Daoy (cell line): ENCODE measurements around the gene SLC29A2. TPM values are rescaled to one million over a fixed set of nuclear protein-coding genes. Genes with fewer than 3 reads are reported as not detected.
A peak's percentile ranks its signal among the peaks of the same experiment; 100 is the strongest.
"Not testable (repeated sequence)": the region's sequence is repeated elsewhere in the genome, so short reads cannot be mapped to it uniquely, and the experiment has no call there.

ENCODE experiments used
- DNase-seq: peaks from one replicate; pipeline ENCODE4 v3.0.0-alpha.2; 2015; ENCODE audit warnings: low read depth
- total RNA-seq: library from RNA; depleted of rRNA; stranded (reverse); fragments of >200 nt; shearing (Covaris generic); gene quantifications from 2 replicates; pipeline ENCODE4 v1.2.3, GENCODE V29; 2014

SLC29A2 gene
- total RNA-seq, 1 experiment from 2014 or later = 0.86 TPM

DNA sequence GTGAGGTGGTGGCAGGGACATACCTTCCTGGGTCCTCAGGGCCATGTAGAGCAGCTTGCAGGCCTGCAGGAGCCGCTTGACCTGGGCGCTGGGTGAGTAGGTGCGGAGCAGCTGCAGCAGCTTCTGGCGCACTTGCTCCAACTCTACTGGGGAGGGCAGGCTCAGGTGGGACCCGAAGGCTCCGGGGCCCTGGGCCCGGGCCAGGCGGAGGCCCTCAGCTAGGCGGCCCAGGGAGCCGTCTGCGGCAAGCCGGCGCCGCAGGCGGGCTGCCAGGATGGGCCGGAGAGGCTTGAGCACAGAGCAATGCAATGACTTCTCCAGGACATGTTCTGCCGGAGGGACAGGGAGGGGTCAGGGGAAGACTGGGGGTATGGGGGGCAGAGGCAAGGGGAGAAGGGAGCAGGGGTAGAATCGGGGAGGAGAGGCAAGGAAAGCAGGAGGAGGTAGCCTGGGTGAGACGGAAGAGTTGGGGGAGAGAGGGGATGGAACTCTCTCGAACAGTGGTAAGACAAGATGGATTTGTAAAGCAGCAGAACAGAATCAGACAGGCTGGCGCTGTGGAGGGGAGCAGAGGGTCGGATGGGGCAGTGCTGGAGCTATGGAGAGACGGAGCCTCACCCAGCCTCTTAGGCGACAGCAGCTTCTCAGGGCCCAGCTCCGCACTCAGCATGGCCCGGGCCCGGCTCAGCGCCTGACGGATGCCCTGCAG lies 37.5 kb downstream of the SLC29A2 start:
- DNase-seq = no peak

DNA sequence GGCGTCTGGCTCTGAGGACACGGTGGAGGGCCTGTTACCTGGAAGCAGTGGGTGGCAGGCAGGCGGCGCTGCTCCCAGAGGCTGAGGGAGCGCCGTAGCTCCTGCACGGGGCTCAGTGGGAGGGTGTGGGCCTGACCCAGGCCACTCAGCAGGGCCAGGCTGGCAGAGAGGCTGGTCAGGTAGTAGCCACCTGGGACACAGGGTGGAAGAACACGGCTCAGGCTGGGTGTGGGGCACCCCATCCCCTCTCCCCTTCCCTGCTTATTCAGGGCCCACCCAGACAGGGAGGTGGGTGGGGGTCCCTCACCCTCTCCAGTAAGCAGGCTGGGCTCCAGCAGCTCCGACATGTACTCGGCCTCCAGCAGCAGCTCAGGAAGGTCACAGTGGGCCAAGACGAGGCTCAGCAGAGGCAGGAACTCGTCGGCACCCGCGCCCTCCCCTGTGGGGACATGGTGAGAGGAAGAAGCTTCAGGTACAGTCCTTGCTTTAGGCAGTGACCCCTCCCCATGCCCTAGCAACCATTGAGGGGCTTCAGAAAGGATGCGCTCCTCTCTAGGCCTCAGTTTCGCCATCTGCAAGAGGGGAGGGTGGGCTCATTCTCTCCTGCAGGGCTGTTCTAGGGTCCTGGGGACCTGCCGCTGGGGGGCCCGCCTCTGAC lies 38.2 kb downstream of the SLC29A2 start:
- DNase-seq = no peak

DNA sequence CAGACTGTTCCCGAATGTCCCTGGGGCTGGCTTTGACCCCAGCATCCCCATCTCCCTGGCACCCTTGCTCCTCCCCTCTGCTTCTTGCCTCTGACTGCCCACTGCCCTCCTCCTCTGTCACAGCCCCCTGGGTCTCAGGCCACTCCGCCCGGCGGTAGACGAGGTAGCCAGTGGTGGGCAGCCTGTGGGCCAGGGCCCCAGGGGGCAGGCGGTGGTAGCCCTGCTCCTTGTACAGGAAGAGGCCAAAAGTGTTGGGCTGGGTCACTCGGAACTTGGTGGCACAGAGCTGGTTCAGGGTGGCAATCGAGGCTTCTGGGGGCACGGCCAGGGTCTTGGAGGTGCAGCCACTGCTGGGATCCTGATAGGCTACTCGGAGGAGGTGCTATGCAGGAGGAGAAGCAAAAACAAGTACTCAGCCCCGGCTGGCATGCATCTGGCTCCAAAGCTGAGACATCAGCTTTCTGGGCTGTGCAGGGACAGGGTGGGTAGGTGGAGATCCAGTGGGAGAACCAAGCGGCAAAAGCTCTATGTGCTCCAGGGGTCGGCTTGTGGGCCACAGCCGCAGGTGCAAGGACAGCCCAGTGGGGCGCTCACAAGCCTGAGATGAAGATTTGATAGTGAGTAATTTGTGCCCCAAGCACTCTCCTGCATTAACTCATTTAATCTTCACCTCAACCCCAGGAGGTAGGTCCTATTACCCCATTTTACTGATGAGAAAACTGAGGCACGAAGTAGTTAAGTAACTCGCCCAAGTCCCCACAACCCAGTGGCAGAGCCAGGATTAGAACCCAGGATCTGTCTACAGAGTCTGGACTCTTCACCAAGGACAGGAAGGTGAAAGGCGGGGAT lies 39.0 kb downstream of the SLC29A2 start:
- DNase-seq = no peak

DNA sequence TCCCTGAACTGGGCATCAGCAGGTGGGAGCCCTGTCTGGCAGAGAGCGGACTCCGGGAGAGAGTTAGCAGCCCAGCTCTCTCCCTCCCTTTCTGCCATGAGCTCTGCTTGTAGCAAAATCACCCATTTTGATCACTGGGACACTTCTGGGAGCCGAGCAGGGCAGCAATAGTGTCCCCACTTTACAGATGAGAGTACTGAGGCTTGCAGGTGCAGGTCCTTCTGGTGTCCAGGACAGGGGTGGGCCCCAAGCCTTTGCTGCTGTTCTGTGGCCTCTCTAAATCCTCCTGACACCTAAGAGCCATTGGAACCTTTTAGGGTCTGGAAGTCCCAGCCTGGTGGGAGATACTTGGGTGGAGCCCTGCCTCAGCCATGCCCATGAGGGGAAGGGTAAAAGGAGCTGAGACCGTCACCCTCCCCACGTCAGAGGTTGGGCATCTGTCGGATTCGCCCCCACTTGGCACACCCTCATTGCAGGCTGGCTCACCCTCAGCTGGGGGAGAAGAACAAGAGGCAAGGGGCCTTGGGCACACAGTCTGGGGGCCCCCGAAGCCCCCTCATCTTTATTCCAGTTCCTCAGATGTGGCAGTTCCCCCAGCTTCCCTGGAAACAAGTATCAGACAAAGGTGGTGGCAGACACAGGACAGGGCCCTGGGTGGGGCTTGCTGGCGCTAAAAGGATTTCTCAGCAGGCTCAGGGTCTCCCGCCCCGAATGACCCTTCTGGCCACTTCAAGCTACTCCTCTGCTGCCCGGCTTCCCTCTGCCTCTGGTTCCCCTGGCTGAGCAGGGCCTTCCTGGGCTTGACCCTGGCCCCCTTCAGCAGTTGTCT lies 39.8 kb downstream of the SLC29A2 start:
- no peak for DNase-seq

DNA sequence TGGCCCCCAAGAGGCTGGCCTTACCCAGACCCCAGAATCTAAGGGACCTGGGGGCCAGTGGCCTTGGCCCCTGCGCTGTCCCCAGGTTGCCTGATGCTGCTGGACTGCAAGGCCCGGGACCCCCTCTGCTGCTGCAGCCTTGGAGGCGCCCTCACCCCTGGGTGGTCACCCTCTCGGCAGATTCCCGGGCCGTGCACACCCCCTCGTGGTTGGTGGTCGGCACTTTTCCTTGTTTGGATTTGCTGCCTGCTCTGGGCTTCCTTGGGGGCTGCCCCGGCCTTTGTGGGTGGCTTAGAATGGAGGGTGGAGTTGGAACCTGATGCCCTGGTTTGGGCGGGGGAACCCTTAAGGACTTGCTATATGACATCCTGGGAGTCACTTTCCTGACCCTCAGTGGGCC lies 40.6 kb downstream of the SLC29A2 start:
- DNase-seq = no peak

DNA sequence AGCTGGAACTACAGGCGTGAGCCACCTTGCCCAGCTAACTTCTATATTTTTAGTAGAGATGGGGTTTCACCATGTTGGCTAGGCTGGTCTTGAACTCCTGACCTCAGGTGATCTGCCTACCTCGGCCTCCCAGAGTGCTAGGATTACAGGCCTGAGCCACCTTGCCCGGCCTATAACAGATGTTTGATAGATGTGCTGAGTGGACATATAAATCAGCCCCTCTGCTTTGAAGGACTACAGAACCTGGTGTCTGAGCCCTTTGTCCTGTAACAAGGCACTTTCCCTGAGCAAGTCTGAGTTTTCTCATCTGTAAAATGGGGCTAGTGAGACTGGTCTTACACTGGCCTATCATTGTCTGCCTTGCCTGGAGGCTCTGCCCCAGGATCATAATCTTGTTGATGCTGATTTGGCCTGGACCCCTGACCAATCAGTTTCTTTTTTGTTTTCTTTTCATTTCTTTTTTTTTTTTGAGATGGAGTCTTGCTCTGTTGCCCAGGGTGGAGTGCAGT lies 42.3 kb downstream of the SLC29A2 start:
- DNase-seq = no peak

DNA sequence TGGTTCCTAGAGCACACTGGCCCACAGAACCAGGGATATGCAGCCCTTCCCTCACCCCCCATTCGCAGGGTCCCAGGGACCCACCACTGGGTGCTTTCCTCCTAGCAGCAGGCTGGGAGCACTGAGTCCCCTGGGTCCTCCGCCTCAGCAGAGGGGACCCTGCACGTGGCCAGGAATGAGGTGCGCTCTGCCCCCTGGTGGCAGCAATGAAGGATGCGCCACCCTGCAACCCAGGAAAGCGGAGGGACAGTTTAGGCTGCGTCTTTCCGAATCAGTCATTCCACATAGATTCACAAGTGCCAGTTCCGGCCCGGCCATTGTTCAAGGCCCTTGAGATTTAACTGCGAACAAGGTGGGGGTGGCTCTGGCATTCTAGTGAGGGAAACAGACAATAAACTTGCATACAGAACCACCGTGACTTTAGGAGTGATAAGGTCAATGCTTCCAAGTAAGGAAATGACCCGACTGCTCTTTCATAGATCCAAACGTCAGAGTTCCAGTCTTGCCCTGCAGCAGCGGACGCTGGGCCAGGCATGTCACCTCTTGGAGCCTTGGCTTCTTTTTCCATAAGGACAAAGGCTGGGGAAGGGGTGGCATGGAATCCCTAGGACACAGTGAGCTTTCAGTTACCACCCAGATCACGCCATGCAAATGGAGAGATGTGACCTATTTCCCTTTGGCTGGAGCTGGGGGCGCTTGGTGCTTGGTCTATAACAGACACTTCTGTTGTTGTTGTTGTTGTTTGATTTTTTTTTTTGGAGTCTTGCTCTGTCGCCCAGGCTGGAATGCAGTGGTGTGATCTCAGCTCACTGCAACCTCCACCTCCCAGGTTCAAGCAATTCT lies 43.0 kb downstream of the SLC29A2 start:
- DNase-seq = peak; percentile 80

DNA sequence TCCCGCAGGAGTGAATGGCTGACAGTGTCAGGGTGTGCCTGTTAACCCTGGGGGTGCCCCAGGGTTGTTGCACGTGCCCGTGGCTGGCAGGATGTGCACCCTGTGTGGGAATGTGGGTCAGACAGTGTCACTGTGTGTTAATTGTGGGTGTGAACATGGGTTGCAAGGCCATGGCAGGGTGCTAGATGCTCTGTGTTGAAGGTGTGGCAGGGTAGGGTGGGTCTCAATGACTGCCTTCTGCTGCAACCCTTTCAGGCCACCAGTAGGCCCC lies 43.6 kb downstream of the SLC29A2 start:
- DNase-seq = peak; percentile 27

DNA sequence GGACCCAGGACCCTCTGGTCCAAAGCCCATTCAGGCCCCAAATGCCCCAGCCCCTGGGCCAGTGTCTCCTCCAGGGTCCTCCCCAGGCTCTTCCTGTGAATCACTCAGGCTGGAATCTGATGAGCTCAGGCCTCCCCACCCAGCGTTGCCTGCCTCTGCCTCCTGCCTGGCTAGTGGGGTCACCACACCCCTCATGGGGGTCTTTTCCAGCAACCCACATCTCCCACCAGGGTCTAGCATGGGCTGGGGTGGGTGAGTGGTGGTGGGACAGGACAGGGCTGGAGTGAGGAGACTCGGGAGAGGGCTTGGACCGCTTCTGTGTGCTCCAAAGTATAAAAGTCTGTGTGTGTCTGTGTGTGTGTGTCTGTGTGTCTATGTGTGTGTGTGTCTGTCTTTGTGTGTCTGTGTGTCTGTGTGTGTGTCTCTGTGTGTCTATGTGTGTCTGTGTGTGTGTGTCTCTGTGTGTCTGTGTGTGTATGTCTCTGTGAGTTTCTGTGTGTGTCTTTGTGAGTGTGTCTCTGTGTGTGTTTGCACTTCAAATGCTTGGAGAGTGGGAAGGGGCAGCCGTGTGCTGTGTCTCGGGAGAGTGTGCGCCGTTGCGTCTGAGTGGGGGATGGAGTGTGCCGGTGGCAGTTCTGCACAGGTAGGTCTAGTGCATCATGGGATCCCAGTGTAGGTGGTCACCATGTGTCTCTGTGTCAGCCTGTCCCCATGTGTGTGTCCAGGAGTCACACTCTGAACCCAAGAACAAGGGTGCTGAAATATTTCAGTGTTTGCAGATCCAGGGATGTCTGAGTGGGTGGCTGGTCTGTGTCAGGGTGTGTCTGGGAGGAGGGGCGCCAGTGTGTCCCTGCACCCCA lies 44.2 kb downstream of the SLC29A2 start:
- DNase-seq = peak; percentile 79

DNA sequence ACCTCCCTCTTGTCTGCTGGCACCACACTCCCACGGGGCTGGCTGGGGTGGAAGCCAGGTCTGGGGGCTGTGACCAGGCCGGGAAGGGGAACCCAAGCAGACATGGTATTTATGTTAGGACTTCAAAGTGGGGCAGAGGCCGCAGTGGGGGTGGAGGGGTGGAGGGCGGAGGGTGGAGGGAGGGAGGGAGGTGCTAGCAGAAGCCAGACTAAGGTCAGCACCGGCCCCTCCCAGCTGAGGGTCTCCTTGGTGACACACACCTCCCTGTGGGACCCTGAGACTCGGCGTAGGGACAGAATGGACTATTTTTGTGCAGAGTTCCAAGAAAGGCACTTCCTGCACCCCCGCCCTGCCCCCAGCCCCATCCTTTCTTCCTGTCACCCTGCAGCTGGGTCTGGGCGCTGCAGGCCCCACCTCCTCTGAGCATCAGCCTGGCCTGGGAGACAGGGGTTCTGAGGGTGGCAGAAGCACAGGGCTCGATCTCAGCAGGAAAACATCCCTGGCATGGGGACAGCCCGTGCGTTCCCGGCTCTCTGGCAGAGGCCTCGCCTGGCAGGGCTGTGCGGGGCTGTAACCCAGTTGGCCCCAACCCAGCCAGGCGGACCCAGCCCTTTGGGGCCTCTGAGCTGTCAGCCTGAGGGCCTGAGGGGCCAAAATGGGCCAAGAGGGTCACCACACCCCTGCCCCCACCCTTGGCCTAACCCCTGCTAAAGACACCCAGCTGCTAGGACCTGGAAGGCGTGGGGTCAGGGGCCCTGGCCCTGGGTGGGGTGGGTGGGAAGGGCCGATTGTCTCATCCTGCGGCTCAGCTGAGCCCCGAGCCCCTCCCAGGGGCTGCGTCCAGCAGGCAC lies 45.1 kb downstream of the SLC29A2 start:
- DNase-seq = peak; percentile 49

DNA sequence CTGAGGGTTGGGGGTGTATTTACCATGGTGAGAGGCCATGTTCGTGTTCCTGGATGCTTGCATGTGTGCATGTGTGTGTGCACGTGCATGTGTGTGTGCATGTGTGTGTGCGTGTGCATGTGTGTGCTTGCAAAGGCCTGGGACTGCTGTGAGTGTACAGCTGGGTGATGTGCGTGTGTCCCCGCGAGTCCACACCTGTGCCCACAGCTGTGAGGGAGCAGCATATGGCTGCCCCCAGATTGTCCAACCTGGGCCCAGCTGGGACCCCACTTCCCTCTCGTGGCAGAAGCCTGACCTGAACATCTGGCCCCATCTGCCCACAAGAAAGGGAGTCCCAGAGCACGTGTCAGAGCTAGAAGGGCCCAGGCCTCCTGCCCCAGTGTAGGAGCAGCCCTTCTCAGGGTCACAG lies 46.3 kb downstream of the SLC29A2 start:
- no peak for DNase-seq

DNA sequence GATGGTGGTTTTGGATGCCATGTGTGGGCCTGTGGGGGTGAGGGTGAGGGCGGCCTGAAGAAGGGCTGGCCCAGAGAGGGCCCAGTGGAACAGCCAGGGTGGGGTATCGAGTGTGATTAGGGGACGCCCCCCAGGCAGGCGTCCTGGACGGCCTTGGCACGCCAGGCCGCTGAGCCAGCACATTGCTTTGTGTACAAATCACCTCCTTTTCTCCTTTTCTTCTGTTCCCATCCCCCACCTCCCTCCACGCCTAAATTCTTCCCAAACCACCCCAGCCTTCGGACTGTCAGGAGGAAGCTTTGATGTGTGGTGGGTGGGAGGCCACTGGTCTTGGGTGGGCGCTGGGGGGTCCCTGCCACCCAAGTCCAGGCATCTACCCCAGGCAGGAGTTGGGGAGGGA lies 46.9 kb downstream of the SLC29A2 start:
- DNase-seq = no peak

DNA sequence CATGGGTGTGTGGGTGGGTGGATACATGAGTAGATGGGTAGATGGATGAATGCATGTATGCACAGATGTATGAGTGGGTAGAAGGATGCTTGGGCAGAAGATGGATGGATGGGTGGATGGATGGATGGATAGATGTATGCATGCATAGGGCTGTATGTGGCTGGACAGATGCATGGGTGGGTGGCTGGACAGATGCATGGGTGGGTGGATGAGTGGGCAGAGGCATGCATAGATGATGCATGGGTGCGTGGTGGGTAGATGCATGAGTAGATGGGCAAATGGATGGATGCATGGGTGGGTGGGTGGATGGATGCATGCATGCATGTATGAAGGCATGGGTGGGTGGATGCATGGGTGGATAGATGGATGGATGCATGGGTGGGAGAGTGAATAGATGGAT lies 47.9 kb downstream of the SLC29A2 start:
- no peak for DNase-seq

DNA sequence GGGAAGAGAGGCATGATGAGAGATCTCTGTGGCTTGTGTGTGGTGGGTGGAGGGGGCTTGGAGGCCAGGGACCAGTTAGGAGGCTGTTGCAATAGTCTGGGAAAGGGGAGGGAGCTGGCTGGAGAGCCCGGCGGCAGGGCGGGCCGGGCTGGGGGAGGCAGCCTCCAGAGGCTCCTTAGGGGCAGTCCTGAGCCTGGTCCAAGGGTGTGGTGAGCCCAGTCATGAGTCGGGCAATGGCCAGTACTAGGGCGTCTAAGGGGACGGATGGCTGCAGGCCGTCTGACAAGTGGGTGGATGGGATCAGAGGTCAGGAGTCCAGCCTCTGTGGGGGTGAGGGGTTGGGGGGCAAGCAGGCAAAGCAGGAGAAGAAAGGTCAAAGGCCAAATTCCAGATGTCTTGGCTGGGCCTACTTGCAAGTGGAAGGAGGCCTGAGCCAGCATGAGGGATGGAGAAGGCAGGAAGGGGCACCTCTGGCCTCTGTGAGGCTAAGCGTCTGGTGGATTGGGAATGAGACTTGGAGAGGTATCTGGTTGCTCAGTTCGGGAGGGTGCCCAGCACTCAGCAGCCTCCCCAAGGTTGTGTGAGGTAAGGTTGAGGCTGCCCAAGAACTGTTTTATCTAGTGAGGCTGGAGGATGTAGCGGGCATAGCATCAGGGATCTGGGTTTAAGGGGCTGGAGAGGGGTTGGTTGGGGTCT lies 48.7 kb downstream of the SLC29A2 start:
- no peak for DNase-seq

DNA sequence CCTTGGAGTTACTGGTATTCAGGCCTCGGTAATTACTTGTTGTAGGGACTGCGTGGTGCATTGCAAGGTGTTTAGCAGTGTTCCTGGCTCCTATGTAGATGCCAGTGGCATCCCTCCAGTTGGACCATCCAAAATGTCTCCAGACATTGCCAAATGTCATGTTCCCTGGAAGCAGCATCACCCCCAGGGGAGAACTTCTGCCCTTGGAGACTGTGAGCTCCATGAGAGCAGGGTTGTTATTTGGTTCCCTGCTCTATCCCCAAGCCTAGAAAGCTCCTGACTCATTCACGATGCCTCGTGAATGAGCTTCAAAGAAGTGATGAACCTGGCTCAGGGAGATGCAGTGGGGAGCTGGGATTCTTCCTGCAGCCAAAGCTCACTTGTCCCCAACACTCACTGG lies 50.0 kb downstream of the SLC29A2 start:
- no peak for DNase-seq

DNA sequence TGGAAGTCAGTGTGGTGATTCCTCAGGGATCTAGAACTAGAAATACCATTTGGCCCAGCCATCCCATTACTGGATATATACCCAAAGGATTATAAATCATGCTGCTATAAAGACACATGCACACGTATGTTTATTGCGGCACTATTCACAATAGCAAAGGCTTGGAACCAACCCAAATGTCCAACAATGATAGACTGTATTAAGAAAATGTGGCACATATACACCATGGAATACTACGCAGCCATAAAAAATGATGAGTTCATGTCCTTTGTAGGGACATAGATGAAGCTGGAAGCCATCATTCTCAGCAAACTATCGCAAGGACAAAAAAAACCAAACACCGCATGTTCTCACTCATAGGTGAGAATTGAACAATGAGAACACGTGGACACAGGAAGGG lies 50.8 kb downstream of the SLC29A2 start:
- not testable (repeated sequence) for DNase-seq

DNA sequence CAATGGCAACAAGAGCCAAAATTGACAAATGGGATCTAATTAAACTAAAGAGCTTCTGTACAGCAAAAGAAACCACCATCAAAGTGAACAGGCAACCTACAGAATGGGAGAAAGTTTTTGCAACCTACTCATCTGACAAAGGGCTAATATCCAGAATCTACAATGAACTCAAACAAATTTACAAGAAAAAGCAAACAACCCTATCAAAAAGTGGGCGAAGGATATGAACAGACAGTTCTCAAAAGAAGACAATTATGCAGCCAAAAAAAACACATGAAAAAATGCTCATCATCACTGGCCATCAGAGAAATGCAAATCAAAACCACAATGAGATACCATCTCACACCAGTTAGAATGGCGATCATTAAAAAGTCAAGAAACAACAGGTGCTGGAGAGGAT lies 51.3 kb downstream of the SLC29A2 start:
- DNase-seq = not testable (repeated sequence)

DNA sequence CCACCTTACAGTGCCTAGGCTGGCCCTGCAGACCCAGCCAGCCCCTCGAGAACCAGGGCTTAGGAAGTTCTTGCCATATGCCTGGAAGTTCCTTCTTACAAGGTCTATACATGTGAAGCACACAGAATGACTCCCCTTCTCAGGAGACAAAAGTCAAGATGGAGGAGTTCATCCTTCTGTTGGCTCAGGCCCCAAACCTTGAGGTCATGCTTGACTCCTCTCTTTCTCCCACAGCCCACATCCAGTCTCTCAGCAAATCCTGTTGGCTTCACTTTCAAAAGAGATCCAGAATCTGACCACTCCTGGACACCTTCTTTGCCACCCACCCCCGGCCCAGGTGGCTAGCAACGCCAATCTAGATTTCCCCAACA lies 53.0 kb downstream of the SLC29A2 start:
- no peak for DNase-seq
